GM12878 (cell line): ENCODE results near the gene INSIG1. TPM values are rescaled to one million over a fixed set of nuclear protein-coding genes. Genes with fewer than 3 reads are reported as not detected.

ENCODE experiments used
- ATAC-seq: fragments of 200-7000 bp; cut with Tn5 transposase; 3 replicates; pipeline ENCODE4 v1.9.1; 2020; ENCODE audit warnings: mild to moderate bottlenecking, moderate library complexity
- BruUV-seq: library from RNA; stranded (reverse); fragments of 400-500 nt; replicated peaks from 2 replicates; lab custom pipeline; 2021; lab: Mats Ljungman, UMichigan
- CTCF ChIA-PET: fragments of 300-600 bp; sonication (Branson Sonifier 250); formaldehyde crosslinking; extraction: SDS; loops from one replicate; lab custom pipeline; 2021; ENCODE audit warnings: inconsistent platforms; lab: Yijun Ruan, JAX
- POLR2A ChIA-PET: fragments of 350-600 bp; formaldehyde crosslinking; extraction: SDS; loops from one replicate; lab custom pipeline; 2021; ENCODE audit warnings: inconsistent platforms; lab: Charles Lee
- RAD21 ChIA-PET: fragments of 300-600 bp; sonication (Branson Sonifier 250); formaldehyde crosslinking; loops from one replicate; lab custom pipeline; 2023; ENCODE audit warnings: antibody characterized with exemption; ENCODE audit not compliant: unreplicated experiment; lab: Charles Lee
- SMC1A ChIA-PET: fragments of 300-600 bp; sonication (Branson Sonifier 250); formaldehyde crosslinking; loops from one replicate; lab custom pipeline; 2023; ENCODE audit not compliant: unreplicated experiment, uncharacterized antibody; lab: Charles Lee
- DNase-seq: peaks from one replicate; pipeline ENCODE4 v3.0.0-alpha.2; 2011; ENCODE audit warnings: low read depth, low spot score
- FAIRE-seq: peaks from 3 replicates; lab custom pipeline; 2011; peaks lifted over from hg19 to GRCh38; lab: Jason Lieb, UNC
- H2AFZ ChIP-seq: 2 replicates; pipeline ENCODE4 v1.6.0; 2011; ENCODE audit warnings: low read depth, low read length, control low read depth; ENCODE audit not compliant: control insufficient read depth
- H3K27ac ChIP-seq: 2 replicates; pipeline ENCODE4 v1.5.1; 2011; ENCODE audit warnings: control low read depth; ENCODE audit not compliant: control insufficient read depth, insufficient read depth
- H3K27me3 ChIP-seq, 2 experiments: replicated peaks in 1 of 2; 2 replicates each; pipeline versions ENCODE4 v1.6.0 to v1.6.1; 2011; ENCODE audit warnings: low read length in 1 of 2; ENCODE audit not compliant: control insufficient read depth in 2 of 2, insufficient read depth in 2 of 2
- H3K36me3 ChIP-seq, 2 experiments: 2 replicates each; pipeline ENCODE4 v1.5.1; 2011; ENCODE audit warnings: low read length in 1 of 2; ENCODE audit not compliant: control insufficient read depth in 2 of 2, insufficient read depth in 2 of 2
- H3K4me1 ChIP-seq: 2 replicates; pipeline ENCODE4 v1.6.1; 2011; ENCODE audit warnings: mild to moderate bottlenecking, low read length, moderate library complexity, mixed read lengths; ENCODE audit not compliant: control insufficient read depth, insufficient read depth
- H3K4me2 ChIP-seq: 2 replicates; pipeline ENCODE4 v1.6.0; 2011; ENCODE audit warnings: control low read depth; ENCODE audit not compliant: control insufficient read depth, insufficient read depth
- H3K4me3 ChIP-seq: fragments of 200-600 bp; sonication (generic); 2 replicates; pipeline ENCODE4 v1.5.1; 2016
- H3K79me2 ChIP-seq: 2 replicates; pipeline ENCODE4 v1.6.0; 2011; ENCODE audit warnings: low read length; ENCODE audit not compliant: control insufficient read depth, insufficient read depth
- H3K9ac ChIP-seq: 2 replicates; pipeline ENCODE4 v1.8.0; 2011; ENCODE audit warnings: low read length, control low read depth, mixed read lengths; ENCODE audit not compliant: control insufficient read depth, insufficient read depth
- H3K9me3 ChIP-seq: replicated peaks from 3 replicates; pipeline ENCODE4 v1.5.1; 2011; ENCODE audit warnings: mild to moderate bottlenecking, low read length; ENCODE audit not compliant: control insufficient read depth, insufficient read depth
- H4K20me1 ChIP-seq: 2 replicates; pipeline ENCODE4 v1.6.0; 2011; ENCODE audit not compliant: control insufficient read depth, insufficient read depth
- CBFB ChIP-seq: IDR thresholded peaks from 2 replicates; pipeline ENCODE4 v1.6.1; 2016; ENCODE audit warnings: antibody characterized with exemption, low read depth
- ESRRA ChIP-seq: IDR thresholded peaks from 2 replicates; pipeline ENCODE4 v1.6.1; 2012; ENCODE audit warnings: mild to moderate bottlenecking, low read length, improper control_type of control experiment
- FOS ChIP-seq: IDR thresholded peaks from 3 replicates; pipeline ENCODE4 v1.6.1; 2011; ENCODE audit warnings: borderline replicate concordance; ENCODE audit not compliant: insufficient read length; ENCODE audit errors: extremely low read depth
- FOXK2 ChIP-seq: fragments of 450-650 bp; IDR thresholded peaks from 2 replicates; pipeline ENCODE4 v1.6.1; 2017; ENCODE audit warnings: mild to moderate bottlenecking, moderate library complexity
- GATAD2B ChIP-seq: fragments of 450-650 bp; conservative IDR thresholded peaks from 2 replicates; pipeline ENCODE4 v1.6.1; 2017; ENCODE audit warnings: low read depth, mild to moderate bottlenecking, moderate library complexity
- KAT2A ChIP-seq: conservative IDR thresholded peaks from 2 replicates; pipeline ENCODE4 v1.6.1; 2011; ENCODE audit warnings: low read depth, low read length; ENCODE audit not compliant: control insufficient read depth
- RFX5 ChIP-seq: IDR thresholded peaks from 2 replicates; pipeline ENCODE4 v1.6.1; 2011; ENCODE audit warnings: low read depth, low read length, improper control_type of control experiment
- SMC3 ChIP-seq: IDR thresholded peaks from 2 replicates; pipeline ENCODE4 v1.6.1; 2011; ENCODE audit warnings: low read length, improper control_type of control experiment, borderline replicate concordance
- SPI1 ChIP-seq: IDR thresholded peaks from 2 replicates; pipeline ENCODE4 v1.6.1; 2011; ENCODE audit warnings: low read depth, mild to moderate bottlenecking, low read length, moderate library complexity, borderline replicate concordance; ENCODE audit not compliant: insufficient read depth
- ZNF217 ChIP-seq: fragments of 450-650 bp; IDR thresholded peaks from 2 replicates; pipeline ENCODE4 v1.6.1; 2017; ENCODE audit warnings: antibody characterized with exemption, mild to moderate bottlenecking
- ZNF24 ChIP-seq: fragments of 450-650 bp; IDR thresholded peaks from 2 replicates; pipeline ENCODE4 v1.6.1; 2017; ENCODE audit warnings: antibody characterized with exemption, mild to moderate bottlenecking
- WGBS: methylation state at CpG from one replicate; pipeline ENCODE4 v1.1.6; 2016; ENCODE audit warnings: low lambda C conversion rate; ENCODE audit not compliant: insufficient replicate concordance, insufficient coverage; ENCODE audit errors: missing lambda C conversion rate; 5-methylcytosine and 5-hydroxymethylcytosine counted together
- in situ Hi-C: fragments of 300-500 bp; cut with MboI; formaldehyde crosslinking; loops from 9 replicates; pipeline ENCODE4 v1.14.3; 2018; ENCODE audit warnings: mixed read lengths
- intact Hi-C: fragments of 100-400 bp; cut with micrococcal nuclease; formaldehyde crosslinking; loops from one replicate; pipeline ENCODE4 v1.14.2; 2022; ENCODE audit not compliant: unreplicated experiment
- polyA plus RNA-seq, 11 experiments: library from polyadenylated mRNA; depleted of rRNA in 4 of 11; unstranded in 6 of 11; stranded (reverse) in 5 of 11; fragments of >200 nt; fragmentation: Nextera tagmentation in 4 of 11; fragmentation: Illumina TruSeq in 1 of 11; extraction: Ambion mirVana in 4 of 11; extraction: Trizol in 1 of 11; gene quantifications; 1 replicate in 1 of 11; 2 replicates in 10 of 11; pipeline versions ENCODE4 v1.2.1 to v1.2.3, GENCODE V29; 2011 to 2016; ENCODE audit warnings: inconsistent platforms in 2 of 11, missing spikeins in 2 of 11, low read depth in 1 of 11
- total RNA-seq, 4 experiments: library from RNA; depleted of rRNA in 3 of 4; stranded (reverse); fragments of >200 nt in 3 of 4; fragmentation: Illumina TruSeq in 1 of 4; extraction: Trizol in 1 of 4; gene quantifications; 2 replicates each; pipeline versions ENCODE4 v1.2.1 to v1.2.3, GENCODE V29; 2013 to 2021
- TF ChIP-seq, protein P1 (sequence below): fragments of 450-650 bp; IDR thresholded peaks from 2 replicates; pipeline ENCODE4 v1.6.1; 2014; ENCODE audit warnings: mild to moderate bottlenecking
- TF ChIP-seq, protein P2 (sequence below): fragments of 450-650 bp; IDR thresholded peaks from 2 replicates; pipeline ENCODE4 v1.6.1; 2017; ENCODE audit warnings: mild to moderate bottlenecking, moderate library complexity
- TF ChIP-seq, protein P3 (sequence below): fragments of 450-650 bp; IDR thresholded peaks from 2 replicates; pipeline ENCODE4 v1.6.1; 2016; ENCODE audit warnings: mild to moderate bottlenecking

The INSIG1 gene
- total and polyA plus RNA-seq, 10 of the 15 experiments (the other 5 are each of a cell fraction or from before 2014, with no cell fraction given), result 29.6 to 168 (median 91.1) TPM

DNA sequence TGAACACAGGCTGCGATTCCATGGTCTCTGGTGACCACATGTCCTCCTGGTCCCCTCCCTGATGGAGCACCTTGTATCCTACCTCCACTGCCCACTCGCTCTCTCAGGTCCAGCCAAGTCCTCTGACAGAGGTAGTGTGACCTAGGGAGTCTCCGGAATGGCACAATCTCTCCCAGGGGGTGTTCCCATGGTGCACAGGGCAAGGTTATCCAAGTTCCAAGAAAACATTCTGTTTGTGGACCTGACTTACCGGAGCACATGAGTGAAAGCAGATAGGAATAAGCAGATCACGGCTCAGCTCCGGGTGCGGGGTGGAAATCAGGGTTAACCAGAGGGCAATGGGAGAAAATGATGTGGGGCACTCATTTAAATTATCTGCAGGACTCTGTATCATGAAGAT, 45.8 kb upstream of the INSIG1 start:
- ATAC-seq (no peak), FAIRE-seq (no peak), DNase-seq (no peak)
- no peaks in the 10 kb centered on the region for H3K79me2 ChIP-seq
- no peaks in the 10 kb centered on the region for H3K4me1 ChIP-seq
- intact Hi-C loops (no loop called here), in situ Hi-C loops (no loop called here)
- BruUV-seq, result no TSS peak
- ChIA-PET RAD21 (no interaction called here), SMC1A (no interaction called here), CTCF (interaction anchor here (1.1 kb wide), 1 partner anchor 324 kb away, joined by 3 read pairs; no protein-coding TSS in a partner anchor), POLR2A (no interaction called here)
- TF ChIP-seq, protein P1, sequence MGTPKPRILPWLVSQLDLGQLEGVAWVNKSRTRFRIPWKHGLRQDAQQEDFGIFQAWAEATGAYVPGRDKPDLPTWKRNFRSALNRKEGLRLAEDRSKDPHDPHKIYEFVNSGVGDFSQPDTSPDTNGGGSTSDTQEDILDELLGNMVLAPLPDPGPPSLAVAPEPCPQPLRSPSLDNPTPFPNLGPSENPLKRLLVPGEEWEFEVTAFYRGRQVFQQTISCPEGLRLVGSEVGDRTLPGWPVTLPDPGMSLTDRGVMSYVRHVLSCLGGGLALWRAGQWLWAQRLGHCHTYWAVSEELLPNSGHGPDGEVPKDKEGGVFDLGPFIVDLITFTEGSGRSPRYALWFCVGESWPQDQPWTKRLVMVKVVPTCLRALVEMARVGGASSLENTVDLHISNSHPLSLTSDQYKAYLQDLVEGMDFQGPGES, result no peak
- no peak for TF ChIP-seq ESRRA
- no peak for TF ChIP-seq FOS
- no peak for TF ChIP-seq GATAD2B
- TF ChIP-seq CBFB, result no peak
- TF ChIP-seq SPI1, result no peak
- TF ChIP-seq FOXK2, result no peak
- TF ChIP-seq, protein P2, sequence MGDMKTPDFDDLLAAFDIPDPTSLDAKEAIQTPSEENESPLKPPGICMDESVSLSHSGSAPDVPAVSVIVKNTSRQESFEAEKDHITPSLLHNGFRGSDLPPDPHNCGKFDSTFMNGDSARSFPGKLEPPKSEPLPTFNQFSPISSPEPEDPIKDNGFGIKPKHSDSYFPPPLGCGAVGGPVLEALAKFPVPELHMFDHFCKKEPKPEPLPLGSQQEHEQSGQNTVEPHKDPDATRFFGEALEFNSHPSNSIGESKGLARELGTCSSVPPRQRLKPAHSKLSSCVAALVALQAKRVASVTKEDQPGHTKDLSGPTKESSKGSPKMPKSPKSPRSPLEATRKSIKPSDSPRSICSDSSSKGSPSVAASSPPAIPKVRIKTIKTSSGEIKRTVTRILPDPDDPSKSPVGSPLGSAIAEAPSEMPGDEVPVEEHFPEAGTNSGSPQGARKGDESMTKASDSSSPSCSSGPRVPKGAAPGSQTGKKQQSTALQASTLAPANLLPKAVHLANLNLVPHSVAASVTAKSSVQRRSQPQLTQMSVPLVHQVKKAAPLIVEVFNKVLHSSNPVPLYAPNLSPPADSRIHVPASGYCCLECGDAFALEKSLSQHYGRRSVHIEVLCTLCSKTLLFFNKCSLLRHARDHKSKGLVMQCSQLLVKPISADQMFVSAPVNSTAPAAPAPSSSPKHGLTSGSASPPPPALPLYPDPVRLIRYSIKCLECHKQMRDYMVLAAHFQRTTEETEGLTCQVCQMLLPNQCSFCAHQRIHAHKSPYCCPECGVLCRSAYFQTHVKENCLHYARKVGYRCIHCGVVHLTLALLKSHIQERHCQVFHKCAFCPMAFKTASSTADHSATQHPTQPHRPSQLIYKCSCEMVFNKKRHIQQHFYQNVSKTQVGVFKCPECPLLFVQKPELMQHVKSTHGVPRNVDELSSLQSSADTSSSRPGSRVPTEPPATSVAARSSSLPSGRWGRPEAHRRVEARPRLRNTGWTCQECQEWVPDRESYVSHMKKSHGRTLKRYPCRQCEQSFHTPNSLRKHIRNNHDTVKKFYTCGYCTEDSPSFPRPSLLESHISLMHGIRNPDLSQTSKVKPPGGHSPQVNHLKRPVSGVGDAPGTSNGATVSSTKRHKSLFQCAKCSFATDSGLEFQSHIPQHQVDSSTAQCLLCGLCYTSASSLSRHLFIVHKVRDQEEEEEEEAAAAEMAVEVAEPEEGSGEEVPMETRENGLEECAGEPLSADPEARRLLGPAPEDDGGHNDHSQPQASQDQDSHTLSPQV, result no peak
- TF ChIP-seq RFX5, result no peak
- TF ChIP-seq, protein P3, sequence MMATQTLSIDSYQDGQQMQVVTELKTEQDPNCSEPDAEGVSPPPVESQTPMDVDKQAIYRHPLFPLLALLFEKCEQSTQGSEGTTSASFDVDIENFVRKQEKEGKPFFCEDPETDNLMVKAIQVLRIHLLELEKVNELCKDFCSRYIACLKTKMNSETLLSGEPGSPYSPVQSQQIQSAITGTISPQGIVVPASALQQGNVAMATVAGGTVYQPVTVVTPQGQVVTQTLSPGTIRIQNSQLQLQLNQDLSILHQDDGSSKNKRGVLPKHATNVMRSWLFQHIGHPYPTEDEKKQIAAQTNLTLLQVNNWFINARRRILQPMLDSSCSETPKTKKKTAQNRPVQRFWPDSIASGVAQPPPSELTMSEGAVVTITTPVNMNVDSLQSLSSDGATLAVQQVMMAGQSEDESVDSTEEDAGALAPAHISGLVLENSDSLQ, result no peak
- no peak for TF ChIP-seq ZNF24
- TF ChIP-seq ZNF217, result no peak
- no peak for TF ChIP-seq KAT2A
- no peak for TF ChIP-seq SMC3
- no peak overlapping the region for H3K4me3 ChIP-seq
- no peaks in the 10 kb centered on the region for H4K20me1 ChIP-seq
- no peaks in the 10 kb centered on the region for H3K36me3 ChIP-seq
- 56% methylated on average over 7 of the region's 7 CpGs for WGBS
- H3K27me3 ChIP-seq, result peaks cover 0 to 3% of the 10 kb centered on the region in 2 experiments; a peak in 2 of 4 replicates
- no peak overlapping the region for H3K27ac ChIP-seq
- H3K9ac ChIP-seq, result no peak overlapping the region
- H2AFZ ChIP-seq, result no peak overlapping the region
- no peak overlapping the region for H3K4me2 ChIP-seq
- H3K9me3 ChIP-seq, result no peaks in the 10 kb centered on the region
